ENCODE measurements around the gene MOB3A. TPM values are rescaled to one million over a fixed set of nuclear protein-coding genes. Genes with fewer than 3 reads are reported as not detected.

Gene MOB3A
- total and polyA plus RNA-seq, 2 of the 8 experiments (the other 6 are each of a cell fraction or from before 2014, with no cell fraction given): 9.2 to 9.6 TPM

DNA sequence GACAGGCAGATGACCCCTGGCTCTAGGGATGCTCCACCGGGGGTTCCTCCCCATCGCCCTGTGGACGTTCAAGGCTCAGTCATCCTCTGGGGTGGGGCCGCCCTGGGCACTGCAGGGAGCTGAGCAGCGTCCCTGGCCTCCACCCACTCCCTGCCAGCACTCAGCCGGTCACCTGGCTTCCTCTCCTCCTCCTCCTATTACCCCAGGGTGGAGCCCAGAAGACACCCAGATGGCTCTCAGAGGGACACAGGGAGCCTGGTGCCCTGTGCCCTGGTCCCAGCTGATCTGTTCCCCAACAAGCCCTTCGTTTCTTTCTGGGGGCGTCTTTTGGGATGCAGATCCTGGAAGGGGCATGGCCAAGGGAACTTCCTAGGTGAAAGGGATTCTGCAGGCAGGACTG, 41.4 kb downstream of the MOB3A start (continued):
- TF ChIP-seq SAP30 (IDR thresholded peaks at IDR 0.05; ENCODE audit: insufficient read depth, insufficient replicate concordance, low read length) (no peak), GABPA (IDR thresholded peaks at IDR 0.05; ENCODE audit: borderline replicate concordance, insufficient read depth, low read length) (no peak), CREB1 (IDR thresholded peaks at IDR 0.05) (no peak), ASH2L (IDR thresholded peaks at IDR 0.05; ENCODE audit: low read length) (no peak), CHD1 (IDR thresholded peaks at IDR 0.05; ENCODE audit: low read depth, low read length) (no peak), KDM1A (IDR thresholded peaks at IDR 0.05; ENCODE audit: borderline replicate concordance, low read length) (no peak)

Data from H1 (cell line).